Tibial artery (tissue), 4 donors: Measurements from ENCODE around the gene TTC21B.

Source experiments
- DNase-seq, 2 donors: peaks; one replicate each; pipeline ENCODE4 v3.0.0-alpha.2; 2019
- H3K27ac ChIP-seq, 2 donors: fragments of 200-600 bp; sonication (generic) in 1 of 2; 1 replicate in 1 of 2; 2 replicates in 1 of 2; pipeline ENCODE4 v1.5.1; 2018 to 2019; ENCODE audit warnings: mild to moderate bottlenecking in 1 of 2
- H3K27me3 ChIP-seq, 2 donors: fragments of 200-600 bp; sonication (generic) in 1 of 2; one replicate each; pipeline versions ENCODE4 v1.5.1 to v1.6.0; 2016 to 2019
- H3K36me3 ChIP-seq, 3 donors: fragments of 200-600 bp; sonication (generic) in 2 of 3; one replicate each; pipeline ENCODE4 v1.5.1; 2016 to 2019; ENCODE audit warnings: mild to moderate bottlenecking in 2 of 3
- H3K4me1 ChIP-seq, 4 donors: fragments of 200-600 bp; sonication (generic) in 2 of 4; 1 replicate in 3 of 4; 2 replicates in 1 of 4; pipeline ENCODE4 v1.5.1; 2016 to 2019
- H3K4me3 ChIP-seq, 2 donors: fragments of 200-600 bp; sonication (generic) in 1 of 2; 1 replicate in 1 of 2; 2 replicates in 1 of 2; pipeline ENCODE4 v1.5.1; 2018 to 2019; ENCODE audit warnings: mild to moderate bottlenecking in 2 of 2
- H3K9me3 ChIP-seq, 3 donors: fragments of 200-600 bp; sonication (generic) in 1 of 3; one replicate each; pipeline ENCODE4 v1.5.1; 2016 to 2019
- intact Hi-C: fragments of 100-400 bp; cut with DNase I; formaldehyde crosslinking; loops from one replicate; pipeline ENCODE4 v1.15.0; 2023; ENCODE audit warnings: low total_unique reads
- TF ChIP-seq, protein P1 (sequence below), 2 experiments: fragments of 200-600 bp in 1 of 2; fragments of 450-650 bp in 1 of 2; IDR thresholded peaks; one replicate each; pipeline ENCODE4 v1.5.1; 2017 to 2019; ENCODE audit warnings: antibody characterized with exemption in 2 of 2, mild to moderate bottlenecking in 1 of 2, moderate library complexity in 1 of 2

Gene TTC21B

DNA sequence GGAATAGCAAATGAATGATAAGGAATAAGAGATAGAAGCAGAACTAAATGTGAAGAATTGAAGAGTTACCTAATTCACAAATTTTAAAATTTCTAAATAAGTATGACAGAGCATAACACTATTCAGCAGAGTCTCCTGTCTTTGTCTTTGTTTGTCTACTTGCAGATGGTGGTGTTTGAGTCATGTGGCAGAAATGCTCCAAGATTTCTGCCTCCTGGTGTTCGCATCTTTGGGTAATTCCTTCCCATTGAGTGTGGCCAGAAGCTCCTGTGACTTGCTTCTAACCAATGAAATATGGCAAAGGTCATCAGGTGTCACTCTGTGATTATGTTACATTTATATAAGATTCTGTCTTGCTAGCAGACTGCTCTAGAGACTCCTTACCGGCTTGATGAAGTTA is 114.0 kb downstream of the TTC21B start:
- Histone ChIP-seq H3K27ac (no peak overlapping the region), H3K9me3 (no peaks in the 10 kb centered on the region), H3K27me3 (no peaks in the 10 kb centered on the region), H3K36me3 (no peaks in the 10 kb centered on the region), H3K4me3 (no peak overlapping the region), H3K4me1 (peaks cover 0 to 11% (median 3%) of the 10 kb centered on the region in 4 donors)
- DNase-seq: no peak
- TF ChIP-seq, protein P1, sequence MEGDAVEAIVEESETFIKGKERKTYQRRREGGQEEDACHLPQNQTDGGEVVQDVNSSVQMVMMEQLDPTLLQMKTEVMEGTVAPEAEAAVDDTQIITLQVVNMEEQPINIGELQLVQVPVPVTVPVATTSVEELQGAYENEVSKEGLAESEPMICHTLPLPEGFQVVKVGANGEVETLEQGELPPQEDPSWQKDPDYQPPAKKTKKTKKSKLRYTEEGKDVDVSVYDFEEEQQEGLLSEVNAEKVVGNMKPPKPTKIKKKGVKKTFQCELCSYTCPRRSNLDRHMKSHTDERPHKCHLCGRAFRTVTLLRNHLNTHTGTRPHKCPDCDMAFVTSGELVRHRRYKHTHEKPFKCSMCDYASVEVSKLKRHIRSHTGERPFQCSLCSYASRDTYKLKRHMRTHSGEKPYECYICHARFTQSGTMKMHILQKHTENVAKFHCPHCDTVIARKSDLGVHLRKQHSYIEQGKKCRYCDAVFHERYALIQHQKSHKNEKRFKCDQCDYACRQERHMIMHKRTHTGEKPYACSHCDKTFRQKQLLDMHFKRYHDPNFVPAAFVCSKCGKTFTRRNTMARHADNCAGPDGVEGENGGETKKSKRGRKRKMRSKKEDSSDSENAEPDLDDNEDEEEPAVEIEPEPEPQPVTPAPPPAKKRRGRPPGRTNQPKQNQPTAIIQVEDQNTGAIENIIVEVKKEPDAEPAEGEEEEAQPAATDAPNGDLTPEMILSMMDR (IDR thresholded peaks at IDR 0.05): no peak
- intact Hi-C loops: no loop called here

DNA sequence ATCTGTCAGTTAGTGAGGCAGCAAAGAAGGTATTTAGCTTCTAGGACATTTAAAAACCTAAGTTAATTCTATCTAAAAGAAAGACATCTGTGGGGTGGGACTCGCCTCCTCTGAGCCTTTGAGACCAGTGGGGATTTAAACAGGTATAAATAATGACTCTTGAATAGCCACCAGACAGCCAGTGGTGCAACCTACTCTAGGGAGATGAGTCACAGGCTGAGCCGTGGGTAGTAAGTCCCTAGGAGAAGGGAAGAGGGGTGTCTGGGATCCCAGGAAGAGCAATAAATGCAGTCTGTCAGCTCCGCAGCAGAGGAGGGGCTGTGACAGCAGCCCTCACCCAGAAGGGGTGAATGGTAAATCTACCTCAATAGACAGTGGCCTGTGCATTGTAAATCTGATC is 116.5 kb downstream of the TTC21B start:
- H3K9me3 ChIP-seq: no peaks in the 10 kb centered on the region
- H3K4me1 ChIP-seq: peaks cover 0 to 11% (median 3%) of the 10 kb centered on the region in 4 donors
- H3K4me3 ChIP-seq: no peak overlapping the region
- TF ChIP-seq, protein P1 (IDR thresholded peaks at IDR 0.05): no peak
- intact Hi-C loops: no loop called here
- DNase-seq: no peak
- H3K36me3 ChIP-seq: no peaks in the 10 kb centered on the region
- no peak overlapping the region for H3K27ac ChIP-seq
- no peaks in the 10 kb centered on the region for H3K27me3 ChIP-seq

DNA sequence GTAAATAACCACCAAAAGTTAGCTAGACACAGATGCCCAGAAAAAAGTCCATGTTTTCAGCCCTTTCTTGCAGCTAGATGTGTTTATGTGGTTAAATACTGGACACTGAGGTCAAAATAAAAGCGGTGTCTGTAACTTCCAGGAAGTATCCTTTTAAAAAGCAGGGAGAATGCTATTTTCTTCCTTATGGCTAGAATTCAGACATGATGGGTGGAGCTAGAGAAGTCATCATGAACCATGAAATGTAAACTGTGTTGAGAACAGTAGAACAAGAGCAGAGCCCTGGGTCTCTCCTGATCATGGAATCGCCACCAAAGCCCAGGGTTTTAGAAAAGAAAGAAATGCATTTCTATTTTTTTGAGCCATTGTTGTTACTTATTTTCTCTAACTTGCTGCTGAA is 118.2 kb downstream of the TTC21B start:
- no peak for DNase-seq
- intact Hi-C loops: no loop called here
- Histone ChIP-seq H3K27ac (no peak overlapping the region), H3K27me3 (no peaks in the 10 kb centered on the region), H3K36me3 (no peaks in the 10 kb centered on the region), H3K9me3 (no peaks in the 10 kb centered on the region), H3K4me1 (peaks cover 0 to 11% (median 3%) of the 10 kb centered on the region in 4 donors), H3K4me3 (no peak overlapping the region)
- TF ChIP-seq, protein P1 (IDR thresholded peaks at IDR 0.05): no peak

DNA sequence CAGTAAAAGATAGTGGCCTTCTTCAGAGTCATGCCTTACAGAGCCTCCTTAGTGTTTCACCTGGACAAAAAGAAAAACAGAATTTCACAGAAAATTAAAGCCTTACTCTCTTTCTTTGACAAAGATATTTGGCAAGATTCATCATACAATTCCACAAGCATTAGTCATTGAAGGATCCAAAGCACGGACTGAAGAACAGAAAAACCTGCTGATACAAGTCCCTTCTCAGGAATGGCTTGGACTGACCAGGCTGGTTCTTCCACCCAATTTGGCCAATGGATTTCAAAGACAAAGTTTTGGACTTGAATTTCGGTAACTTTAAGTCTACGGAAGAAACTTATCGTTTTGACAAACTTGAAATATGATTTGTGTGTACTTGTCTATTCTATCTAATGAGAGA is 120.4 kb downstream of the TTC21B start:
- intact Hi-C loops: no loop called here

DNA sequence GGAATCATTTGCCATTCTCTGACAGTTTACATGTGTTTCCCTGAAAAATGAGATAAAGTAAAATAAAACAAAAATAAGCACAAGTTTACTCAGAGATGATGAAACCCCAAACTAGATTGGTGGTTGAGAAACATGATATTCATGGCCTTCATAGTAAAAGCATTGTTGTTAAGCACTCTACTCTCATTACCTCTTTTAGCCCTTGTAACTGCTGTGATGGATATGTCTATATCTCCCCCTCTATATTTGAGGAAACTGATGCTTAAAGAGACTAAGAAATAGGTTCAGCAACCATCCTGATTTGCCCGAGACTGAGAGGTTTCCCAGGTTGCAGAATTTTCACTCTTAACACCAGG is 125.7 kb downstream of the TTC21B start:
- Histone ChIP-seq H3K9me3 (no peaks in the 10 kb centered on the region), H3K27me3 (no peaks in the 10 kb centered on the region), H3K36me3 (no peaks in the 10 kb centered on the region), H3K4me1 (no peaks in the 10 kb centered on the region), H3K27ac (no peak overlapping the region), H3K4me3 (no peak overlapping the region)
- DNase-seq: no peak
- TF ChIP-seq, protein P1 (IDR thresholded peaks at IDR 0.05): no peak
- intact Hi-C loops: no loop called here

More for the DNA sequence above, 120.4 kb downstream of the TTC21B start:
- H3K4me1 ChIP-seq: peaks cover 0 to 11% (median 3%) of the 10 kb centered on the region in 4 donors
- no peak for DNase-seq
- H3K27ac ChIP-seq: no peak overlapping the region
- no peaks in the 10 kb centered on the region for H3K9me3 ChIP-seq
- no peaks in the 10 kb centered on the region for H3K36me3 ChIP-seq
- no peak overlapping the region for H3K4me3 ChIP-seq
- TF ChIP-seq, protein P1 (IDR thresholded peaks at IDR 0.05): no peak
- no peaks in the 10 kb centered on the region for H3K27me3 ChIP-seq
